Measurements from ENCODE around the gene GRK1. TPM values are rescaled to one million over a fixed set of nuclear protein-coding genes. Genes with fewer than 3 reads are reported as not detected.

Gene GRK1
- total and polyA plus RNA-seq, 10 donors: not detected

DNA sequence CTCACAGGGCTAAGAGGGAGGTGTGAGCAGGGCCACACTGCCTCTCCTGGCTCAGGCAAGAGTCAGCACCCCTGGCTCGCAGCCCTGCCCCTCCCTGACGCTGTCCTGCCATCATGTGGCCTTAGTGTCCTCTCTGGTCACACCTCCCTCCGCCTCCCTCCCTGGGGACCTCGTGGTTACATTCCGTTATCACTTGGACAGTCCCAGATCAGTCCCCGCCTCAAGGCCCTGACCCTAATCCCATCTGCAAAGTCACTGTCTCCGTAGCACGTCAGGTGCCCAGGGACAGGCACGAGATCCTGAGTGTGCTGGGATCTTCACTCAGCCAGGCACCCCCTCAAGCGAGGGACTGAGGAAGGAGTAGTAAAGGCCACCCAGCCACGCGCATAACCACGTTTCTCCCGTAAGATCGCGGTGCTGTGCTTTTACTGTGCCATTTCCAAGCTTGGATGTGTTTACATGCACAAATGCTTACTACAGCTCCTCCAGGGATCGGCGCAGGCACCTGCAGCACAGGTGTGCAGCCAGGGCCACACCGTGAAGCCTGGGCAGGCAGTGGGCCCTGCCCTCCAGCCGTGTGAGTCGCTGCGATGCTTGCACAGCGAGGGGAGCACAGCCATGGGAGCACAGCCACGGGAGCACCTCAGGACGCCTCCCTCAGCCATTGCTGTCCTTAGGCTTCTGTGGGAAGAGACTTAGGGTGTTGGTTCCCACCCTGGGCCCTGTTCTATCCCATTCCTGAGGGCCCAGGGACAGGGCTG is 81.3 kb downstream of the GRK1 start:
- H3K4me3 ChIP-seq: no peak overlapping the region
- no peaks in the 10 kb centered on the region for H3K9me3 ChIP-seq
- intact Hi-C loops (cut with DNase I; ENCODE audit: low total_unique reads): no loop called here
- peaks cover 0 to 4% (median 0%) of the 10 kb centered on the region in 6 donors for H3K4me1 ChIP-seq
- H3K27me3 ChIP-seq (replicated peaks in 1 of 7): peaks cover 0 to 5% (median 0%) of the 10 kb centered on the region in 7 donors
- TF ChIP-seq CTCF (IDR thresholded peaks at IDR 0.05 in 8 of 11, conservative IDR thresholded peaks at IDR 0.05 in 3 of 11) (no peak), POLR2AphosphoS5 (IDR thresholded peaks at IDR 0.05) (no peak), POLR2A (IDR thresholded peaks at IDR 0.05) (no peak)
- no peaks in the 10 kb centered on the region for H3K36me3 ChIP-seq
- WGBS, 5 donors: 78 to 91% (median 87%) methylated on average over 18 to 25 of the region's 25 CpGs
- H3K27ac ChIP-seq: no peak overlapping the region
- peak; percentile 67 for DNase-seq

DNA sequence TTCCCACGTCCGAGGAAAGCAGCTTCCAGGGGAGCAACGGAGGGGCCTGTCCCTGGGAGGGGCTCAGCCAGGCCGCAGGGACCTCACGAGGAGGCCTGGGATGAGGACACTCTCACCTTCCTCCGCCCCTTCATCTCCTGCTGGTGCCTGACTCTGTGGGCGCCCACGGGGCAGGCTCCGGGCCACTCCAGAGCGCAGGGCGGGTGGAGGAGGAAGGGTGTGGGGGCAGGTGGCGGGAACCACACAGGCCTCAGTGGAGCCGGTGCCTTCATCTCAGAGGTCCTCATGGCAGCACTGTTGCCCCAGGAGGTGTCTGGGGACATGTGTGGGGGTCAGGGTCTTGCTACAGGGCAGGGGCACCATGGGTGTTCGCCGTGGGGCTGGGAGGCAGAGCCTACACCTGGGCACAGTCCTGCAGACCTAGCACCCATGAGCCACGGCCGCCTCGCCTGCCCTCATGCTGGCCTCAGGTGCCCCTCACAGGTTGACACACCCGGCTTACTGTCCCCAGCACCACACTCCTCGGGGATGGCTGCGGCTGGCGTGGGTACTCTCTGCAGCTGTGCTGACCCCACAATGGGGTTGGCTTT is 81.9 kb downstream of the GRK1 start:
- DNase-seq: peak; percentile 69
- peaks cover 0 to 4% (median 0%) of the 10 kb centered on the region in 6 donors for H3K4me1 ChIP-seq
- no peaks in the 10 kb centered on the region for H3K9me3 ChIP-seq
- H3K27me3 ChIP-seq (replicated peaks in 1 of 7): no peaks in the 10 kb centered on the region
- H3K4me3 ChIP-seq: no peak overlapping the region
- H3K27ac ChIP-seq: no peak overlapping the region
- intact Hi-C loops (cut with DNase I; ENCODE audit: low total_unique reads): no loop called here
- TF ChIP-seq CTCF (IDR thresholded peaks at IDR 0.05 in 8 of 11, conservative IDR thresholded peaks at IDR 0.05 in 3 of 11) (no peak), POLR2AphosphoS5 (IDR thresholded peaks at IDR 0.05) (no peak), POLR2A (IDR thresholded peaks at IDR 0.05) (no peak)
- H3K36me3 ChIP-seq: no peaks in the 10 kb centered on the region
- 89 to 93% (median 92%) methylated on average over 12 to 22 of the region's 22 CpGs for WGBS, 5 donors

DNA sequence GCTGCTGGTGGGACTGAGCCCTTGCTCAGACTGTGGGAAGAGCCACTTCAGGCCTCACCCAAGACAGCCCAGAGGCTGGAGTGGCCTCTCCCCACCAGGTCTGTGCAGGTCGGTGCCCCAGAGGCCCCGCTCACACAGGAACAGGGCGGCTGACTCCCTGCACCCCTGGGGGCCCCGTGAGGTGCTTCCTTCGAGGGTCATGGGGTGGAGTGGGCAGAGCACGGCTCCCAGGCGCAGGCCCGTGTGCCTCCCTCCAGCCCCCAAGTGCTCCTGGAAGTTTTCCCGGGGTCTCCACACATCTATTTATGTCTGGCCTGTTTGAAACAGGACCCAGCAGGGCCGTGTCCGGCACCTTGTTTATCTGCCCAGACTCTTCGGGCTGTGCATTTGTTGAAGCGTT is 82.5 kb downstream of the GRK1 start:
- intact Hi-C loops (cut with DNase I; ENCODE audit: low total_unique reads): no loop called here
- Histone ChIP-seq H3K4me3 (no peak overlapping the region), H3K27me3 (replicated peaks in 1 of 7) (no peaks in the 10 kb centered on the region), H3K4me1 (peaks cover 0 to 4% (median 0%) of the 10 kb centered on the region in 6 donors), H3K36me3 (no peaks in the 10 kb centered on the region), H3K27ac (no peak overlapping the region), H3K9me3 (no peaks in the 10 kb centered on the region)
- TF ChIP-seq CTCF (IDR thresholded peaks at IDR 0.05 in 8 of 11, conservative IDR thresholded peaks at IDR 0.05 in 3 of 11) (no peak), POLR2AphosphoS5 (IDR thresholded peaks at IDR 0.05) (no peak), POLR2A (IDR thresholded peaks at IDR 0.05) (no peak)
- DNase-seq: peak; percentile 56
- 76 to 93% (median 88%) methylated on average over 12 to 13 of the region's 13 CpGs for WGBS, 5 donors

DNA sequence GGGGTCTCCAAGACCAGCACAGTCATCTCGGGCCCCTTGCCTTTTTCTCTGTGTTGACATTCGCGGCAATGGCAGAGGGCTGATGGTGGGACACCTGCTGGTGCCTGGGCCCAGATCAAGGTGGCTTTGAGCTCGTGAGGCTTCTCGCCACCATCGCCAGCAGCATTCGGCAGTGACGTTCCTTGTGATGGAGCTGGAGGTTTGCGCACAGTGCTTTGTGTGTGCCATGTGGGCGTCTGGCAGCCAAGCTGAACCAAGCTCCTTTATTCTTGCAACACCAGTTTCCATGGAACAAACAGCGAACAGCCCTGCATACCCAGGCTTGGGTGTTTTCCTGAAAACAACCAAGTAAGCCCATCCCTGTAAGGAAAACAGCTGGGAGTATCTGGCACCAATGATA is 82.9 kb downstream of the GRK1 start:
- H3K4me1 ChIP-seq: peaks cover 0 to 4% (median 0%) of the 10 kb centered on the region in 6 donors
- no peak for TF ChIP-seq POLR2AphosphoS5 (IDR thresholded peaks at IDR 0.05)
- no peak for TF ChIP-seq POLR2A (IDR thresholded peaks at IDR 0.05)
- TF ChIP-seq CTCF (IDR thresholded peaks at IDR 0.05 in 8 of 11, conservative IDR thresholded peaks at IDR 0.05 in 3 of 11): no peak
- no peak overlapping the region for H3K4me3 ChIP-seq
- H3K27ac ChIP-seq: no peak overlapping the region
- H3K9me3 ChIP-seq: no peaks in the 10 kb centered on the region
- H3K27me3 ChIP-seq (replicated peaks in 1 of 7): peaks cover 0 to 2% (median 0%) of the 10 kb centered on the region in 7 donors
- DNase-seq: peak; percentile 62
- intact Hi-C loops (cut with DNase I; ENCODE audit: low total_unique reads): no loop called here
- 88 to 96% (median 91%) methylated on average over 11 of the region's 11 CpGs for WGBS, 5 donors
- no peaks in the 10 kb centered on the region for H3K36me3 ChIP-seq
